K562 (cell line): ENCODE data around the gene C2CD2. TPM values are rescaled to one million over a fixed set of nuclear protein-coding genes. Genes with fewer than 3 reads are reported as not detected.

Experiments used
- DNMT1 ChIP-seq: fragments of 450-650 bp; IDR thresholded peaks from 2 replicates; pipeline ENCODE4 v1.6.1; 2016; ENCODE audit warnings: antibody characterized with exemption, mild to moderate bottlenecking
- EP400 ChIP-seq: fragments of 450-650 bp; IDR thresholded peaks from 2 replicates; pipeline ENCODE4 v1.6.1; 2017; ENCODE audit warnings: antibody characterized with exemption, mild to moderate bottlenecking, moderate library complexity
- ESRRB ChIP-seq: fragments of 250-450 bp; sonication (Bioruptor Pico); IDR thresholded peaks from 2 replicates; pipeline ENCODE4 v1.5.0; 2020; ENCODE audit warnings: mild to moderate bottlenecking, moderate library complexity, borderline replicate concordance
- FOS ChIP-seq: IDR thresholded peaks from 3 replicates; pipeline ENCODE4 v1.6.1; 2011; ENCODE audit not compliant: insufficient read length; ENCODE audit errors: extremely low read depth
- FOXK2 ChIP-seq, 2 experiments: fragments of 450-650 bp; IDR thresholded peaks in 1 of 2; conservative IDR thresholded peaks in 1 of 2; 2 replicates each; pipeline ENCODE4 v1.6.1; 2016; ENCODE audit warnings: low read depth in 2 of 2, mild to moderate bottlenecking in 1 of 2
- HNRNPK ChIP-seq: fragments of 200-400 bp; formaldehyde crosslinking; IDR thresholded peaks from one replicate; pipeline ENCODE4 v1.6.1; 2018; ENCODE audit warnings: mild to moderate bottlenecking, low read depth, low read length; ENCODE audit not compliant: poor library complexity, severe bottlenecking
- KLF13 ChIP-seq: fragments of 450-650 bp; IDR thresholded peaks from 2 replicates; pipeline ENCODE4 v1.6.1; 2016; ENCODE audit warnings: missing genetic modification characterization, low read depth, mild to moderate bottlenecking, missing compliant biosample characterization, moderate library complexity, borderline replicate concordance
- LEF1 ChIP-seq: fragments of 450-650 bp; IDR thresholded peaks from 2 replicates; pipeline ENCODE4 v1.6.1; 2016; ENCODE audit warnings: mild to moderate bottlenecking
- MECOM ChIP-seq: fragments of 250-450 bp; sonication (Bioruptor Pico); IDR thresholded peaks from 2 replicates; pipeline ENCODE4 v1.8.0; 2022; ENCODE audit warnings: inconsistent platforms
- ZNF277 ChIP-seq: fragments of 250-450 bp; sonication (Bioruptor Pico); IDR thresholded peaks from 2 replicates; pipeline ENCODE4 v1.8.0; 2022; ENCODE audit warnings: inconsistent platforms, mild to moderate bottlenecking, moderate library complexity, borderline replicate concordance
- ZNF324 ChIP-seq: fragments of 250-450 bp; sonication (Bioruptor Pico); IDR thresholded peaks from 2 replicates; pipeline ENCODE4 v1.4.0; 2020; ENCODE audit warnings: mild to moderate bottlenecking
- polyA plus RNA-seq, 8 experiments: library from polyadenylated mRNA; depleted of rRNA in 4 of 8; stranded (reverse) in 5 of 8; unstranded in 3 of 8; fragments of >200 nt; fragmentation: Nextera tagmentation in 2 of 8; fragmentation: Illumina TruSeq in 1 of 8; extraction: Ambion mirVana in 2 of 8; extraction: Trizol in 1 of 8; gene quantifications; 2 replicates each; pipeline versions ENCODE4 v1.2.1 to v1.2.3, GENCODE V29; 2011 to 2014; ENCODE audit warnings: inconsistent platforms in 1 of 8, missing spikeins in 1 of 8
- total RNA-seq, 7 experiments: library from RNA; depleted of rRNA in 6 of 7; stranded (reverse); fragments of >200 nt in 6 of 7; fragmentation: Illumina TruSeq in 2 of 7; extraction: Trizol in 2 of 7; gene quantifications; 2 replicates each; pipeline versions ENCODE4 v1.2.1 to v1.2.3, GENCODE V29; 2011 to 2021; ENCODE audit warnings: low replicate concordance in 1 of 7
- TF ChIP-seq, protein P1 (sequence below): fragments of 450-650 bp; conservative IDR thresholded peaks from 2 replicates; pipeline ENCODE4 v1.6.1; 2016; ENCODE audit warnings: missing genetic modification characterization, low read depth, mild to moderate bottlenecking, missing compliant biosample characterization, moderate library complexity
- TF ChIP-seq, protein P2 (sequence below): fragments of 450-650 bp; IDR thresholded peaks from 2 replicates; pipeline ENCODE4 v1.6.1; 2016; ENCODE audit warnings: mild to moderate bottlenecking, moderate library complexity

C2CD2 gene
- total and polyA plus RNA-seq, 9 of the 15 experiments (the other 6 are each of a cell fraction or from before 2014, with no cell fraction given): 1.3 to 21.6 (median 12.1) TPM

- TF ChIP-seq DNMT1: no peak
- no peak for TF ChIP-seq ESRRB (CRISPR knock-in tag)
- TF ChIP-seq LEF1: no peak
- 0 out of 2 replicates have a peak, but pooled peaks have one; percentile 21 for TF ChIP-seq KLF13
- no peak for TF ChIP-seq MECOM (CRISPR knock-in tag)
- TF ChIP-seq EP400: peak; percentile 93
- TF ChIP-seq HNRNPK: no peak
- TF ChIP-seq, protein P1, sequence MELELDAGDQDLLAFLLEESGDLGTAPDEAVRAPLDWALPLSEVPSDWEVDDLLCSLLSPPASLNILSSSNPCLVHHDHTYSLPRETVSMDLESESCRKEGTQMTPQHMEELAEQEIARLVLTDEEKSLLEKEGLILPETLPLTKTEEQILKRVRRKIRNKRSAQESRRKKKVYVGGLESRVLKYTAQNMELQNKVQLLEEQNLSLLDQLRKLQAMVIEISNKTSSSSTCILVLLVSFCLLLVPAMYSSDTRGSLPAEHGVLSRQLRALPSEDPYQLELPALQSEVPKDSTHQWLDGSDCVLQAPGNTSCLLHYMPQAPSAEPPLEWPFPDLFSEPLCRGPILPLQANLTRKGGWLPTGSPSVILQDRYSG (tag): no peak
- TF ChIP-seq FOXK2 (conservative IDR thresholded peaks at IDR 0.05 in 1 of 2, IDR thresholded peaks at IDR 0.05 in 1 of 2; ENCODE audit: low read depth in 2 of 2): no peak
- TF ChIP-seq ZNF277 (CRISPR knock-in tag): no peak
- no peak for TF ChIP-seq ZNF324 (CRISPR knock-in tag)
- no peak for TF ChIP-seq FOS
- TF ChIP-seq, protein P2, sequence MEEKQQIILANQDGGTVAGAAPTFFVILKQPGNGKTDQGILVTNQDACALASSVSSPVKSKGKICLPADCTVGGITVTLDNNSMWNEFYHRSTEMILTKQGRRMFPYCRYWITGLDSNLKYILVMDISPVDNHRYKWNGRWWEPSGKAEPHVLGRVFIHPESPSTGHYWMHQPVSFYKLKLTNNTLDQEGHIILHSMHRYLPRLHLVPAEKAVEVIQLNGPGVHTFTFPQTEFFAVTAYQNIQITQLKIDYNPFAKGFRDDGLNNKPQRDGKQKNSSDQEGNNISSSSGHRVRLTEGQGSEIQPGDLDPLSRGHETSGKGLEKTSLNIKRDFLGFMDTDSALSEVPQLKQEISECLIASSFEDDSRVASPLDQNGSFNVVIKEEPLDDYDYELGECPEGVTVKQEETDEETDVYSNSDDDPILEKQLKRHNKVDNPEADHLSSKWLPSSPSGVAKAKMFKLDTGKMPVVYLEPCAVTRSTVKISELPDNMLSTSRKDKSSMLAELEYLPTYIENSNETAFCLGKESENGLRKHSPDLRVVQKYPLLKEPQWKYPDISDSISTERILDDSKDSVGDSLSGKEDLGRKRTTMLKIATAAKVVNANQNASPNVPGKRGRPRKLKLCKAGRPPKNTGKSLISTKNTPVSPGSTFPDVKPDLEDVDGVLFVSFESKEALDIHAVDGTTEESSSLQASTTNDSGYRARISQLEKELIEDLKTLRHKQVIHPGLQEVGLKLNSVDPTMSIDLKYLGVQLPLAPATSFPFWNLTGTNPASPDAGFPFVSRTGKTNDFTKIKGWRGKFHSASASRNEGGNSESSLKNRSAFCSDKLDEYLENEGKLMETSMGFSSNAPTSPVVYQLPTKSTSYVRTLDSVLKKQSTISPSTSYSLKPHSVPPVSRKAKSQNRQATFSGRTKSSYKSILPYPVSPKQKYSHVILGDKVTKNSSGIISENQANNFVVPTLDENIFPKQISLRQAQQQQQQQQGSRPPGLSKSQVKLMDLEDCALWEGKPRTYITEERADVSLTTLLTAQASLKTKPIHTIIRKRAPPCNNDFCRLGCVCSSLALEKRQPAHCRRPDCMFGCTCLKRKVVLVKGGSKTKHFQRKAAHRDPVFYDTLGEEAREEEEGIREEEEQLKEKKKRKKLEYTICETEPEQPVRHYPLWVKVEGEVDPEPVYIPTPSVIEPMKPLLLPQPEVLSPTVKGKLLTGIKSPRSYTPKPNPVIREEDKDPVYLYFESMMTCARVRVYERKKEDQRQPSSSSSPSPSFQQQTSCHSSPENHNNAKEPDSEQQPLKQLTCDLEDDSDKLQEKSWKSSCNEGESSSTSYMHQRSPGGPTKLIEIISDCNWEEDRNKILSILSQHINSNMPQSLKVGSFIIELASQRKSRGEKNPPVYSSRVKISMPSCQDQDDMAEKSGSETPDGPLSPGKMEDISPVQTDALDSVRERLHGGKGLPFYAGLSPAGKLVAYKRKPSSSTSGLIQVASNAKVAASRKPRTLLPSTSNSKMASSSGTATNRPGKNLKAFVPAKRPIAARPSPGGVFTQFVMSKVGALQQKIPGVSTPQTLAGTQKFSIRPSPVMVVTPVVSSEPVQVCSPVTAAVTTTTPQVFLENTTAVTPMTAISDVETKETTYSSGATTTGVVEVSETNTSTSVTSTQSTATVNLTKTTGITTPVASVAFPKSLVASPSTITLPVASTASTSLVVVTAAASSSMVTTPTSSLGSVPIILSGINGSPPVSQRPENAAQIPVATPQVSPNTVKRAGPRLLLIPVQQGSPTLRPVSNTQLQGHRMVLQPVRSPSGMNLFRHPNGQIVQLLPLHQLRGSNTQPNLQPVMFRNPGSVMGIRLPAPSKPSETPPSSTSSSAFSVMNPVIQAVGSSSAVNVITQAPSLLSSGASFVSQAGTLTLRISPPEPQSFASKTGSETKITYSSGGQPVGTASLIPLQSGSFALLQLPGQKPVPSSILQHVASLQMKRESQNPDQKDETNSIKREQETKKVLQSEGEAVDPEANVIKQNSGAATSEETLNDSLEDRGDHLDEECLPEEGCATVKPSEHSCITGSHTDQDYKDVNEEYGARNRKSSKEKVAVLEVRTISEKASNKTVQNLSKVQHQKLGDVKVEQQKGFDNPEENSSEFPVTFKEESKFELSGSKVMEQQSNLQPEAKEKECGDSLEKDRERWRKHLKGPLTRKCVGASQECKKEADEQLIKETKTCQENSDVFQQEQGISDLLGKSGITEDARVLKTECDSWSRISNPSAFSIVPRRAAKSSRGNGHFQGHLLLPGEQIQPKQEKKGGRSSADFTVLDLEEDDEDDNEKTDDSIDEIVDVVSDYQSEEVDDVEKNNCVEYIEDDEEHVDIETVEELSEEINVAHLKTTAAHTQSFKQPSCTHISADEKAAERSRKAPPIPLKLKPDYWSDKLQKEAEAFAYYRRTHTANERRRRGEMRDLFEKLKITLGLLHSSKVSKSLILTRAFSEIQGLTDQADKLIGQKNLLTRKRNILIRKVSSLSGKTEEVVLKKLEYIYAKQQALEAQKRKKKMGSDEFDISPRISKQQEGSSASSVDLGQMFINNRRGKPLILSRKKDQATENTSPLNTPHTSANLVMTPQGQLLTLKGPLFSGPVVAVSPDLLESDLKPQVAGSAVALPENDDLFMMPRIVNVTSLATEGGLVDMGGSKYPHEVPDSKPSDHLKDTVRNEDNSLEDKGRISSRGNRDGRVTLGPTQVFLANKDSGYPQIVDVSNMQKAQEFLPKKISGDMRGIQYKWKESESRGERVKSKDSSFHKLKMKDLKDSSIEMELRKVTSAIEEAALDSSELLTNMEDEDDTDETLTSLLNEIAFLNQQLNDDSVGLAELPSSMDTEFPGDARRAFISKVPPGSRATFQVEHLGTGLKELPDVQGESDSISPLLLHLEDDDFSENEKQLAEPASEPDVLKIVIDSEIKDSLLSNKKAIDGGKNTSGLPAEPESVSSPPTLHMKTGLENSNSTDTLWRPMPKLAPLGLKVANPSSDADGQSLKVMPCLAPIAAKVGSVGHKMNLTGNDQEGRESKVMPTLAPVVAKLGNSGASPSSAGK: peak; percentile 89
Observed at GRCh38 chr21:41879190-41879998, 74.4 kb downstream of the C2CD2 start, which contains the start of gene PRDM15 (continued).
